H9 (cell line): ENCODE measurements around the gene MFSD12. TPM values are rescaled to one million over a fixed set of nuclear protein-coding genes. Genes with fewer than 3 reads are reported as not detected.
"Not testable (repeated sequence)": the region's sequence is repeated elsewhere in the genome, so short reads cannot be mapped to it uniquely, and the experiment has no call there.

Source experiments
- DNase-seq: peaks from one replicate; pipeline ENCODE4 v3.0.0-alpha.2; 2017
- H2AFZ ChIP-seq: one replicate; pipeline ENCODE4 v1.6.1; 2013; ENCODE audit warnings: mild to moderate bottlenecking, low read length, control low read depth, moderate library complexity
- H2AK5ac ChIP-seq: 2 replicates; pipeline ENCODE4 v1.6.1; 2013; ENCODE audit warnings: low read length, control low read depth, mixed read lengths; ENCODE audit not compliant: insufficient read length
- H2BK120ac ChIP-seq: one replicate; pipeline ENCODE4 v1.6.1; 2013; ENCODE audit warnings: low read depth, mild to moderate bottlenecking, low read length, control low read depth, inconsistent platforms; ENCODE audit not compliant: poor library complexity, severe bottlenecking
- H2BK12ac ChIP-seq: 2 replicates; pipeline ENCODE4 v1.6.1; 2013; ENCODE audit warnings: low read length, control low read depth, mixed read lengths, low read depth; ENCODE audit not compliant: insufficient read length
- H2BK15ac ChIP-seq: 2 replicates; pipeline ENCODE4 v1.6.1; 2013; ENCODE audit warnings: low read depth, low read length, control low read depth
- H2BK20ac ChIP-seq: one replicate; pipeline ENCODE4 v1.6.1; 2013; ENCODE audit warnings: low read depth, mild to moderate bottlenecking, low read length, control low read depth, inconsistent platforms; ENCODE audit not compliant: poor library complexity, severe bottlenecking
- H2BK5ac ChIP-seq: 2 replicates; pipeline ENCODE4 v1.6.1; 2013; ENCODE audit warnings: low read length, control low read depth, mixed read lengths; ENCODE audit not compliant: insufficient read length
- H3K14ac ChIP-seq: 2 replicates; pipeline ENCODE4 v1.6.1; 2013; ENCODE audit warnings: low read length, control low read depth; ENCODE audit not compliant: insufficient read depth
- H3K18ac ChIP-seq: 2 replicates; pipeline ENCODE4 v1.6.1; 2013; ENCODE audit warnings: low read depth, mild to moderate bottlenecking, mixed read lengths, low read length, control low read depth; ENCODE audit not compliant: insufficient read length
- H3K23ac ChIP-seq: 2 replicates; pipeline ENCODE4 v1.6.1; 2013; ENCODE audit warnings: low read length, control low read depth, mixed read lengths, low read depth; ENCODE audit not compliant: insufficient read length
- H3K23me2 ChIP-seq: 2 replicates; pipeline ENCODE4 v1.6.1; 2013; ENCODE audit warnings: low read depth, mild to moderate bottlenecking, mixed read lengths, low read length, control low read depth; ENCODE audit not compliant: insufficient read length, poor library complexity, severe bottlenecking
- H3K27ac ChIP-seq: 2 replicates; pipeline ENCODE4 v1.5.1; 2013; ENCODE audit warnings: low read length, control low read depth, mixed read lengths, low read depth; ENCODE audit not compliant: insufficient read length
- H3K27me3 ChIP-seq: 2 replicates; pipeline ENCODE4 v1.6.1; 2013; ENCODE audit warnings: low read length, control low read depth, inconsistent platforms; ENCODE audit not compliant: insufficient read depth
- H3K4ac ChIP-seq: 2 replicates; pipeline ENCODE4 v1.6.1; 2013; ENCODE audit warnings: low read depth, mild to moderate bottlenecking, control low read depth, inconsistent platforms, low read length, moderate library complexity
- H3K4me1 ChIP-seq: 2 replicates; pipeline ENCODE4 v1.6.1; 2013; ENCODE audit warnings: low read length, control low read depth, inconsistent platforms; ENCODE audit not compliant: insufficient read depth
- H3K4me2 ChIP-seq: 2 replicates; pipeline ENCODE4 v1.6.1; 2013; ENCODE audit warnings: low read length, control low read depth, mixed read lengths; ENCODE audit not compliant: insufficient read length, insufficient read depth
- H3K56ac ChIP-seq: 2 replicates; pipeline ENCODE4 v1.6.1; 2013; ENCODE audit warnings: low read depth, mild to moderate bottlenecking, mixed read lengths, low read length, control low read depth; ENCODE audit not compliant: insufficient read length
- H3K79me1 ChIP-seq: 2 replicates; pipeline ENCODE4 v1.6.1; 2013; ENCODE audit warnings: low read depth, mild to moderate bottlenecking, moderate library complexity, low read length, control low read depth, inconsistent platforms; ENCODE audit not compliant: insufficient read depth, poor library complexity, severe bottlenecking
- H3K79me2 ChIP-seq: 2 replicates; pipeline ENCODE4 v1.6.1; 2013; ENCODE audit warnings: low read length, control low read depth, inconsistent platforms; ENCODE audit not compliant: insufficient read depth
- H3K9ac ChIP-seq: 2 replicates; pipeline ENCODE4 v1.6.1; 2013; ENCODE audit warnings: low read length, control low read depth, mixed read lengths; ENCODE audit not compliant: insufficient read length; ENCODE audit errors: extremely low read depth
- H3K9me3 ChIP-seq: one replicate; pipeline ENCODE4 v1.6.1; 2013; ENCODE audit warnings: low read depth, low read length, inconsistent platforms; ENCODE audit not compliant: control insufficient read depth
- H3T11ph ChIP-seq: one replicate; pipeline ENCODE4 v1.6.1; 2013; ENCODE audit warnings: mild to moderate bottlenecking, low read length, control low read depth, inconsistent platforms
- H4K20me1 ChIP-seq: one replicate; pipeline ENCODE4 v1.6.1; 2013; ENCODE audit not compliant: control insufficient read depth, insufficient read length, insufficient read depth
- H4K5ac ChIP-seq: 2 replicates; pipeline ENCODE4 v1.6.1; 2013; ENCODE audit warnings: low read depth, mild to moderate bottlenecking, mixed read lengths, low read length, control low read depth; ENCODE audit not compliant: insufficient read length
- H4K8ac ChIP-seq: replicated peaks from 2 replicates; pipeline ENCODE4 v1.6.1; 2013; ENCODE audit warnings: low read length, control low read depth, mixed read lengths, low read depth; ENCODE audit not compliant: insufficient read length
- H4K91ac ChIP-seq: 2 replicates; pipeline ENCODE4 v1.6.1; 2013; ENCODE audit warnings: low read depth, mild to moderate bottlenecking, moderate library complexity, mixed read lengths, low read length, control low read depth; ENCODE audit not compliant: insufficient read length
- H3K27ac Mint-ChIP-seq, 3 experiments: 2 replicates in 2 of 3; 3 replicates in 1 of 3; pipeline ENCODE4 v1.8.0; 2020 to 2021; ENCODE audit warnings: mixed read lengths in 3 of 3, mild to moderate bottlenecking in 1 of 3, moderate library complexity in 1 of 3
- H3K27me3 Mint-ChIP-seq: 2 replicates; pipeline ENCODE4 v1.8.0; 2021; ENCODE audit warnings: low read depth, mild to moderate bottlenecking, moderate library complexity, mixed read lengths
- H3K36me3 Mint-ChIP-seq, 3 experiments: 2 replicates in 2 of 3; 3 replicates in 1 of 3; pipeline ENCODE4 v1.8.0; 2020 to 2021; ENCODE audit warnings: low read depth in 3 of 3, mixed read lengths in 3 of 3; ENCODE audit not compliant: insufficient read depth in 1 of 3
- H3K4me1 Mint-ChIP-seq, 2 experiments: 2 replicates each; pipeline ENCODE4 v1.8.0; 2020; ENCODE audit warnings: mixed read lengths in 2 of 2
- H3K4me3 Mint-ChIP-seq, 2 experiments: 2 replicates in 1 of 2; 3 replicates in 1 of 2; pipeline ENCODE4 v1.8.0; 2020 to 2021; ENCODE audit warnings: mild to moderate bottlenecking in 2 of 2, mixed read lengths in 2 of 2, moderate library complexity in 1 of 2
- H3K9me3 Mint-ChIP-seq, 2 experiments: 2 replicates in 1 of 2; 3 replicates in 1 of 2; pipeline ENCODE4 v1.8.0; 2020; ENCODE audit warnings: mild to moderate bottlenecking in 2 of 2, mixed read lengths in 2 of 2, moderate library complexity in 1 of 2
- WGBS: extraction: QIAGEN DNeasy Blood & Tissue Kit; methylation state at CpG from one replicate; pipeline ENCODE4 v1.1.7; 2013; ENCODE audit warnings: missing lambda C conversion rate, low lambda C conversion rate, mixed read lengths; ENCODE audit not compliant: insufficient read length; ENCODE audit errors: extremely low coverage; 5-methylcytosine and 5-hydroxymethylcytosine counted together
- total RNA-seq: library from RNA; stranded (reverse); gene quantifications from 2 replicates; pipeline ENCODE4 v1.2.1, GENCODE V29; 2021
- TF ChIP-seq, protein P1 (sequence below): fragments of 200-600 bp; sonication (generic); conservative IDR thresholded peaks from 3 replicates; pipeline ENCODE4 v1.8.0; 2021; ENCODE audit warnings: antibody characterized with exemption, mild to moderate bottlenecking

MFSD12 gene
- total RNA-seq, 1 experiment from 2014 or later, result 58.8 TPM

DNA sequence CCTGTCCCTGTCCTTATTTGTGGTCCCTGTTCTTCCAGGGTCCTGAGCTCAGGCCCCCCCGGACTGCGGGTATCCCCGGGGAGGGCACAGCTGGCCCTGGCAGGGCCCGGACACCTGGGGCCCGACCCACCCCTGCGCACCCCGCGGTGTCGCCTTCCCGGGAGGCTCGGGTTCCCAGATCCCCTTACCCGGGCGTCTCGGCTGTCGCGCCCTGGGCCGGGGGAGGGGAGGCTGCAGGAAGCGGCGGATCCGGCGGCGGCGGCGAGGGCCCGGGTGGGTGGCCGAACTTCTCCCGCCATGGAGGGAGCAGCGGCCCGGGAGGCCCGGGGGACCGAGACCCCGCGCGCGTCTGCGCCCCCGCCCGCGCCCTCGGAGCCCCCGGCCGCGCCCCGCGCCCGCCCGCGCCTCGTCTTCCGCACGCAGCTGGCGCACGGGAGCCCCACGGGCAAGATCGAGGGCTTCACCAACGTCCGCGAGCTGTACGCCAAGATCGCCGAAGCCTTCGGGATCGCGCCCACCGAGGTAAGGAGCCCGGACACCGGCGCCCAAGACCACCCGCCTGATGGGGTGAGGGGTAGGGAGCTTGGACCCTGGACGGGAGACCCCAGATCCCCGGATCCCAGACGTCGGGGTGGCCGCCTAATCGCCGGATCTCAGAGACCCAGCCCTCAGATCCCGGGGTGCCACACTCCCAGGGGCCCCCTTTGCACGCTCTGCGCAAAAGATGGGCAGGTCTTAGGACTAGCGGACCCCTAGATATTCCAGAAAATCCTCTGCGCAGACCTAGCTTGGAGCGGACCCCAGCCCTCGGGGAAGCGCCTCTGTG lies 28.1 kb upstream of the MFSD12 start, which contains the start of gene GIPC3:
Gene GIPC3, plus strand, starts transcription at position 178 of the 826 bp plus-strand sequence. Its CDS starts 120 bp downstream, at position 298.
- H3K23ac ChIP-seq, result no peak within 1 kb of the TSS
- H3K4me2 ChIP-seq, result peak within 1 kb of the TSS; percentile 45
- H3K56ac ChIP-seq, result no peak within 1 kb of the TSS
- H4K20me1 ChIP-seq, result no peaks in the 10 kb centered on the region
- no peak within 1 kb of the TSS for H3K4ac ChIP-seq
- Mint-ChIP-seq H3K4me3 (peak within 1 kb of the TSS; percentile 29 to 68), H3K27me3 (peaks cover 65% of the 10 kb centered on the region), H3K4me1 (no peaks in the 10 kb centered on the region), H3K27ac (no peak within 1 kb of the TSS), H3K9me3 (peaks cover 4% of the 10 kb centered on the region in 2 experiments), H3K36me3 (no peaks in the 10 kb centered on the region; a peak in 1 of 7 replicates)
- H3K79me1 ChIP-seq, result no peaks in the 10 kb centered on the region
- no peak for DNase-seq
- no peak within 1 kb of the TSS; the same call in 1 of the 2 replicates for H3K14ac ChIP-seq
- no peaks in the 10 kb centered on the region; the same call in 1 of the 2 replicates for H3K27me3 ChIP-seq
- H3K18ac ChIP-seq, result no peak within 1 kb of the TSS
- no peak within 1 kb of the TSS for H4K5ac ChIP-seq
- H4K8ac ChIP-seq, result no peak within 1 kb of the TSS
- H2BK120ac ChIP-seq, result no peak within 1 kb of the TSS
- H3K23me2 ChIP-seq, result peaks cover 3% of the 10 kb centered on the region
- no peak within 1 kb of the TSS for H3T11ph ChIP-seq
- H3K79me2 ChIP-seq, result no peaks in the 10 kb centered on the region
- H2AFZ ChIP-seq, result no peak within 1 kb of the TSS
- H2BK15ac ChIP-seq, result no peak within 1 kb of the TSS
- no peak within 1 kb of the TSS for H3K27ac ChIP-seq
- H2BK12ac ChIP-seq, result no peak within 1 kb of the TSS
- H3K9me3 ChIP-seq, result no peaks in the 10 kb centered on the region
- H4K91ac ChIP-seq, result no peak within 1 kb of the TSS
- H2AK5ac ChIP-seq, result no peak within 1 kb of the TSS
- WGBS, result no CpG with 5 or more reads among the region's 84 CpGs
- H3K9ac ChIP-seq, result no peak within 1 kb of the TSS
- no peak within 1 kb of the TSS for H2BK20ac ChIP-seq
- TF ChIP-seq, protein P1, sequence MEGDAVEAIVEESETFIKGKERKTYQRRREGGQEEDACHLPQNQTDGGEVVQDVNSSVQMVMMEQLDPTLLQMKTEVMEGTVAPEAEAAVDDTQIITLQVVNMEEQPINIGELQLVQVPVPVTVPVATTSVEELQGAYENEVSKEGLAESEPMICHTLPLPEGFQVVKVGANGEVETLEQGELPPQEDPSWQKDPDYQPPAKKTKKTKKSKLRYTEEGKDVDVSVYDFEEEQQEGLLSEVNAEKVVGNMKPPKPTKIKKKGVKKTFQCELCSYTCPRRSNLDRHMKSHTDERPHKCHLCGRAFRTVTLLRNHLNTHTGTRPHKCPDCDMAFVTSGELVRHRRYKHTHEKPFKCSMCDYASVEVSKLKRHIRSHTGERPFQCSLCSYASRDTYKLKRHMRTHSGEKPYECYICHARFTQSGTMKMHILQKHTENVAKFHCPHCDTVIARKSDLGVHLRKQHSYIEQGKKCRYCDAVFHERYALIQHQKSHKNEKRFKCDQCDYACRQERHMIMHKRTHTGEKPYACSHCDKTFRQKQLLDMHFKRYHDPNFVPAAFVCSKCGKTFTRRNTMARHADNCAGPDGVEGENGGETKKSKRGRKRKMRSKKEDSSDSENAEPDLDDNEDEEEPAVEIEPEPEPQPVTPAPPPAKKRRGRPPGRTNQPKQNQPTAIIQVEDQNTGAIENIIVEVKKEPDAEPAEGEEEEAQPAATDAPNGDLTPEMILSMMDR, result no peak
- H3K4me1 ChIP-seq, result no peaks in the 10 kb centered on the region; the same call in 1 of the 2 replicates
- H2BK5ac ChIP-seq, result no peak within 1 kb of the TSS

GRCh38 chr19:3584036-3584802 lies 26.8 kb upstream of the MFSD12 start:
- H4K5ac ChIP-seq, H3K4ac ChIP-seq, H3K27ac Mint-ChIP-seq, H3K56ac ChIP-seq, H3K23me2 ChIP-seq, H3K79me1 ChIP-seq, H2AK5ac ChIP-seq, H2BK15ac ChIP-seq, H3K27ac ChIP-seq, H3K9me3 ChIP-seq, DNase-seq, H2BK5ac ChIP-seq, H2BK120ac ChIP-seq, H3K9ac ChIP-seq, H3T11ph ChIP-seq, H3K23ac ChIP-seq, H3K18ac ChIP-seq, H3K27me3 ChIP-seq, H3K9me3 Mint-ChIP-seq, H4K91ac ChIP-seq, H4K8ac ChIP-seq, H3K36me3 Mint-ChIP-seq, H3K14ac ChIP-seq, H3K4me2 ChIP-seq, H3K4me1 ChIP-seq, H2AFZ ChIP-seq, H4K20me1 ChIP-seq, H3K79me2 ChIP-seq, H2BK12ac ChIP-seq, H3K4me1 Mint-ChIP-seq, H2BK20ac ChIP-seq: not testable (repeated sequence)
- no CpG with 5 or more reads among the region's 15 CpGs for WGBS
- Mint-ChIP-seq H3K4me3 (peak overlapping the region in 1 of 2 experiments; percentile 26; a peak in 1 of 5 replicates), H3K27me3 (peaks cover 73% of the 10 kb centered on the region)
